ENCODE results near the gene RHOU. TPM values are rescaled to one million over a fixed set of nuclear protein-coding genes. Genes with fewer than 3 reads are reported as not detected.

The RHOU gene
- total RNA-seq, 1 experiment from 2014 or later, result 1.2 TPM

- H3K4me1 ChIP-seq (ENCODE audit: insufficient read depth, low read length, poor library complexity, severe bottlenecking), result no peaks in the 10 kb centered on the region
- no peak for DNase-seq (ENCODE audit: low spot score)
- CTCF ChIA-PET, result no interaction called here
- no peak overlapping the region for H3K4me3 ChIP-seq (ENCODE audit: low read depth, low read length, poor library complexity, severe bottlenecking)
- POLR2A ChIA-PET (ENCODE audit: low non-redundant PET), result no interaction called here
- no peaks in the 10 kb centered on the region for H3K9me3 ChIP-seq (ENCODE audit: low read depth, low read length, poor library complexity, severe bottlenecking)
- H3K36me3 ChIP-seq (ENCODE audit: insufficient read depth, low read length, poor library complexity, severe bottlenecking), result no peaks in the 10 kb centered on the region
- no TSS peak for BruUV-seq (replicated peaks)
- intact Hi-C loops (cut with micrococcal nuclease; ENCODE audit: unreplicated experiment), result no loop called here
- peaks cover 4% of the 10 kb centered on the region for H3K27me3 ChIP-seq (replicated peaks; ENCODE audit: insufficient read depth, low read depth, low read length, poor library complexity)
- H3K27ac ChIP-seq (ENCODE audit: low read depth, low read length, poor library complexity, severe bottlenecking), result no peak overlapping the region
- TF ChIP-seq EZH2 (IDR thresholded peaks at IDR 0.05; ENCODE audit: borderline replicate concordance, low read depth, low read length, poor library complexity, severe bottlenecking) (no peak), CTCF (conservative IDR thresholded peaks at IDR 0.05; ENCODE audit: low read depth, low read length) (no peak)
These were observed 7.1 kb downstream of the RHOU start for GRCh38 chr1:228742281-228742860.

- H3K9me3 ChIP-seq (ENCODE audit: low read depth, low read length, poor library complexity, severe bottlenecking), result no peaks in the 10 kb centered on the region
- no peak overlapping the region for H3K4me3 ChIP-seq (ENCODE audit: low read depth, low read length, poor library complexity, severe bottlenecking)
- TF ChIP-seq EZH2 (IDR thresholded peaks at IDR 0.05; ENCODE audit: borderline replicate concordance, low read depth, low read length, poor library complexity, severe bottlenecking), result no peak
- no peak for TF ChIP-seq CTCF (conservative IDR thresholded peaks at IDR 0.05; ENCODE audit: low read depth, low read length)
- CTCF ChIA-PET, result no interaction called here
- H3K4me1 ChIP-seq (ENCODE audit: insufficient read depth, low read length, poor library complexity, severe bottlenecking), result no peaks in the 10 kb centered on the region
- BruUV-seq (replicated peaks), result no TSS peak
- H3K27me3 ChIP-seq (replicated peaks; ENCODE audit: insufficient read depth, low read depth, low read length, poor library complexity), result peaks cover 1% of the 10 kb centered on the region
- no peak overlapping the region for H3K27ac ChIP-seq (ENCODE audit: low read depth, low read length, poor library complexity, severe bottlenecking)
- H3K36me3 ChIP-seq (ENCODE audit: insufficient read depth, low read length, poor library complexity, severe bottlenecking), result no peaks in the 10 kb centered on the region
- intact Hi-C loops (cut with micrococcal nuclease; ENCODE audit: unreplicated experiment), result no loop called here
- POLR2A ChIA-PET (ENCODE audit: low non-redundant PET), result no interaction called here
- no peak for DNase-seq (ENCODE audit: low spot score)
These were observed 8.1 kb downstream of the RHOU start for GRCh38 chr1:228743405-228743804.

- H3K4me1 ChIP-seq (ENCODE audit: insufficient read depth, low read length, poor library complexity, severe bottlenecking), result no peaks in the 10 kb centered on the region
- ChIA-PET POLR2A (ENCODE audit: low non-redundant PET) (no interaction called here), CTCF (no interaction called here)
- H3K4me3 ChIP-seq (ENCODE audit: low read depth, low read length, poor library complexity, severe bottlenecking), result no peak overlapping the region
- no peaks in the 10 kb centered on the region for H3K36me3 ChIP-seq (ENCODE audit: insufficient read depth, low read length, poor library complexity, severe bottlenecking)
- no TSS peak for BruUV-seq (replicated peaks)
- no peak overlapping the region for H3K27ac ChIP-seq (ENCODE audit: low read depth, low read length, poor library complexity, severe bottlenecking)
- intact Hi-C loops (cut with micrococcal nuclease; ENCODE audit: unreplicated experiment), result no loop called here
- peaks cover 9% of the 10 kb centered on the region for H3K27me3 ChIP-seq (replicated peaks; ENCODE audit: insufficient read depth, low read depth, low read length, poor library complexity)
- DNase-seq (ENCODE audit: low spot score), result no peak
- H3K9me3 ChIP-seq (ENCODE audit: low read depth, low read length, poor library complexity, severe bottlenecking), result no peaks in the 10 kb centered on the region
- TF ChIP-seq CTCF (conservative IDR thresholded peaks at IDR 0.05; ENCODE audit: low read depth, low read length) (no peak), EZH2 (IDR thresholded peaks at IDR 0.05; ENCODE audit: borderline replicate concordance, low read depth, low read length, poor library complexity, severe bottlenecking) (no peak)
These were observed 9.1 kb downstream of the RHOU start for GRCh38 chr1:228744356-228744755.

Data from A673 (cell line).